ENCODE data around the gene GNL1. TPM values are rescaled to one million over a fixed set of nuclear protein-coding genes. Genes with fewer than 3 reads are reported as not detected.
"Not testable (repeated sequence)": the region's sequence is repeated elsewhere in the genome, so short reads cannot be mapped to it uniquely, and the experiment has no call there.

GNL1 gene
- total and polyA plus RNA-seq, 2 donors (not counting 1 experiment from before 2014, with no cell fraction given) = 36.0 to 107 TPM

- intact Hi-C loops (cut with micrococcal nuclease) = loop anchor here (1.0 to 2.0 kb wide), 2 partner anchors 13 to 21 kb away; no protein-coding TSS in a partner anchor
- peaks cover 28% of the 10 kb centered on the region for H3K79me2 ChIP-seq (ENCODE audit: control insufficient read depth, insufficient read depth, low read length)
- not testable (repeated sequence) for H3K36me3 ChIP-seq (replicated peaks in 1 of 2; ENCODE audit: control extremely low read depth in 1 of 2, control insufficient read depth in 1 of 2, extremely low read depth in 1 of 2, insufficient read depth in 2 of 2, low read length in 1 of 2); H3K27me3 Mint-ChIP-seq; H3K9me3 ChIP-seq (ENCODE audit: control extremely low read depth in 1 of 3, control insufficient read depth in 2 of 3, insufficient read depth in 1 of 3, low read length in 2 of 3); H3K9me3 Mint-ChIP-seq (ENCODE audit: insufficient read depth); H4K20me1 ChIP-seq (ENCODE audit: control insufficient read depth, insufficient read depth, low read length, poor library complexity, severe bottlenecking); H3K27me3 ChIP-seq (replicated peaks in 1 of 4; ENCODE audit: control extremely low read depth in 1 of 4, control insufficient read depth in 3 of 4, insufficient read depth in 4 of 4, low read length in 3 of 4)
- Mint-ChIP-seq H3K27ac (peak overlapping the region; percentile 92), H3K4me1 (peaks cover 59% of the 10 kb centered on the region), H3K4me3 (peak overlapping the region; percentile 49)
- peak overlapping the region in 1 of 5 experiments; percentile 30 for H3K4me3 ChIP-seq (ENCODE audit: control extremely low read depth in 1 of 5, extremely low read depth in 1 of 5, insufficient read depth in 1 of 5, low read depth in 2 of 5, low read length in 4 of 5)
- H2AFZ ChIP-seq (ENCODE audit: insufficient read depth, low read depth, low read length, poor library complexity, severe bottlenecking) = peak overlapping the region; percentile 2
- peak overlapping the region; percentile 7 for H3K9ac ChIP-seq (ENCODE audit: low read length)
- peak; percentile 62 for DNase-seq
- peaks cover 40 to 60% of the 10 kb centered on the region in 2 donors for H3K4me1 ChIP-seq (ENCODE audit: control insufficient read depth in 2 of 2, insufficient read depth in 2 of 2, low read length in 2 of 2)
- CTCF ChIA-PET = interaction anchor here (0.7 to 10.8 kb wide), 8 partner anchors 14 to 188 kb away, joined by 3 to 227 read pairs (median 86); partner anchors contain the start of gene MDC1
- POLR2A ChIA-PET = interaction anchor here (0.8 to 6.5 kb wide), 7 partner anchors 12 to 52 kb away, joined by 3 to 126 read pairs (median 5); partner anchors contain the start of gene HLA-E
- H3K27ac ChIP-seq (ENCODE audit: low read length in 2 of 2) = peak overlapping the region; percentile 58
- 66% methylated on average over 16 of the region's 17 CpGs for WGBS (ENCODE audit: insufficient coverage)
- ATAC-seq (ENCODE audit: low read depth) = peak; percentile 50
- H3K4me2 ChIP-seq (replicated peaks; ENCODE audit: low read depth, low read length, poor library complexity, severe bottlenecking) = peak overlapping the region; percentile 57
These were observed 26.9 kb downstream of the GNL1 start for GRCh38 chr6:30529349-30529875.

GRCh38 chr6:30526444-30526843, 29.8 kb downstream of the GNL1 start:
- H3K27me3 Mint-ChIP-seq; H3K9me3 ChIP-seq (ENCODE audit: control extremely low read depth in 1 of 3, control insufficient read depth in 2 of 3, insufficient read depth in 1 of 3, low read length in 2 of 3); H3K9me3 Mint-ChIP-seq (ENCODE audit: insufficient read depth); intact Hi-C loops (cut with micrococcal nuclease); H3K4me2 ChIP-seq (replicated peaks; ENCODE audit: low read depth, low read length, poor library complexity, severe bottlenecking); H3K36me3 ChIP-seq (replicated peaks in 1 of 2; ENCODE audit: control extremely low read depth in 1 of 2, control insufficient read depth in 1 of 2, extremely low read depth in 1 of 2, insufficient read depth in 2 of 2, low read length in 1 of 2); H3K9ac ChIP-seq (ENCODE audit: low read length); H2AFZ ChIP-seq (ENCODE audit: insufficient read depth, low read depth, low read length, poor library complexity, severe bottlenecking); H3K27me3 ChIP-seq (replicated peaks in 1 of 4; ENCODE audit: control extremely low read depth in 1 of 4, control insufficient read depth in 3 of 4, insufficient read depth in 4 of 4, low read length in 3 of 4); H4K20me1 ChIP-seq (ENCODE audit: control insufficient read depth, insufficient read depth, low read length, poor library complexity, severe bottlenecking); H3K4me3 ChIP-seq (ENCODE audit: control extremely low read depth in 1 of 5, extremely low read depth in 1 of 5, insufficient read depth in 1 of 5, low read depth in 2 of 5, low read length in 4 of 5); H3K27ac ChIP-seq (ENCODE audit: low read length in 2 of 2); DNase-seq; ATAC-seq (ENCODE audit: low read depth): not testable (repeated sequence)
- H3K4me1 Mint-ChIP-seq = peaks cover 82% of the 10 kb centered on the region
- H3K4me3 Mint-ChIP-seq = peak overlapping the region; percentile 44
- WGBS (ENCODE audit: insufficient coverage) = no CpG with 5 or more reads among the region's 3 CpGs
- peaks cover 10% of the 10 kb centered on the region for H3K79me2 ChIP-seq (ENCODE audit: control insufficient read depth, insufficient read depth, low read length)
- POLR2A ChIA-PET = interaction anchor here (0.6 to 1.8 kb wide), 3 partner anchors 10 to 1061 kb away, joined by 3 to 8 read pairs (median 8); no protein-coding TSS in a partner anchor
- CTCF ChIA-PET = interaction anchor here (1.6 to 10.8 kb wide), 3 partner anchors 13 to 44 kb away, joined by 5 to 227 read pairs (median 8); no protein-coding TSS in a partner anchor
- H3K27ac Mint-ChIP-seq = peak overlapping the region; percentile 72
- H3K4me1 ChIP-seq (ENCODE audit: control insufficient read depth in 2 of 2, insufficient read depth in 2 of 2, low read length in 2 of 2) = peaks cover 31 to 45% of the 10 kb centered on the region in 2 donors

GRCh38 chr6:30521952-30522351, 34.3 kb downstream of the GNL1 start:
- H3K9ac ChIP-seq (ENCODE audit: low read length); H4K20me1 ChIP-seq (ENCODE audit: control insufficient read depth, insufficient read depth, low read length, poor library complexity, severe bottlenecking); H3K9me3 Mint-ChIP-seq (ENCODE audit: insufficient read depth); H3K79me2 ChIP-seq (ENCODE audit: control insufficient read depth, insufficient read depth, low read length); H3K27ac ChIP-seq (ENCODE audit: low read length in 2 of 2); H3K4me2 ChIP-seq (replicated peaks; ENCODE audit: low read depth, low read length, poor library complexity, severe bottlenecking); H3K4me3 Mint-ChIP-seq; H3K4me3 ChIP-seq (ENCODE audit: control extremely low read depth in 1 of 5, extremely low read depth in 1 of 5, insufficient read depth in 1 of 5, low read depth in 2 of 5, low read length in 4 of 5); H3K36me3 ChIP-seq (replicated peaks in 1 of 2; ENCODE audit: control extremely low read depth in 1 of 2, control insufficient read depth in 1 of 2, extremely low read depth in 1 of 2, insufficient read depth in 2 of 2, low read length in 1 of 2); H2AFZ ChIP-seq (ENCODE audit: insufficient read depth, low read depth, low read length, poor library complexity, severe bottlenecking); H3K27me3 Mint-ChIP-seq; H3K27me3 ChIP-seq (replicated peaks in 1 of 4; ENCODE audit: control extremely low read depth in 1 of 4, control insufficient read depth in 3 of 4, insufficient read depth in 4 of 4, low read length in 3 of 4); DNase-seq; intact Hi-C loops (cut with micrococcal nuclease); ATAC-seq (ENCODE audit: low read depth): not testable (repeated sequence)
- WGBS (ENCODE audit: insufficient coverage) = 84% methylated on average over 5 of the region's 5 CpGs
- Histone ChIP-seq H3K4me1 (ENCODE audit: control insufficient read depth in 2 of 2, insufficient read depth in 2 of 2, low read length in 2 of 2) (peaks cover 8 to 23% of the 10 kb centered on the region in 2 donors), H3K9me3 (ENCODE audit: control extremely low read depth in 1 of 3, control insufficient read depth in 2 of 3, insufficient read depth in 1 of 3, low read length in 2 of 3) (peaks cover 0 to 26% (median 0%) of the 10 kb centered on the region in 3 donors)
- H3K27ac Mint-ChIP-seq = peak overlapping the region; percentile 56
- peaks cover 69% of the 10 kb centered on the region for H3K4me1 Mint-ChIP-seq
- ChIA-PET POLR2A (interaction anchor here (0.6 to 3.7 kb wide), 5 partner anchors 9 to 132 kb away, joined by 3 to 12 read pairs (median 4); no protein-coding TSS in a partner anchor), CTCF (interaction anchor here (0.7 to 2.6 kb wide), 6 partner anchors 9 to 39 kb away, joined by 3 to 11 read pairs (median 4); no protein-coding TSS in a partner anchor)

All from B cell (primary cell).